Cerebellar cortex (tissue), 1 donor: ENCODE measurements around the gene ENPP6.
"Not testable (repeated sequence)": the region's sequence is repeated elsewhere in the genome, so short reads cannot be mapped to it uniquely, and the experiment has no call there.

Experiments used
- DNase-seq: peaks from one replicate; pipeline ENCODE4 v3.0.0-alpha.2; 2015; ENCODE audit warnings: low spot score

Gene ENPP6

GRCh38 chr4:184059099-184059498 lies 158.6 kb downstream of the ENPP6 start:
- DNase-seq, result no peak

GRCh38 chr4:184058026-184058425 lies 159.6 kb downstream of the ENPP6 start:
- no peak for DNase-seq

GRCh38 chr4:184056877-184057276 lies 160.8 kb downstream of the ENPP6 start:
- DNase-seq, result no peak

GRCh38 chr4:184053434-184053833 lies 164.2 kb downstream of the ENPP6 start:
- no peak for DNase-seq

GRCh38 chr4:184052616-184053015 lies 165.1 kb downstream of the ENPP6 start:
- no peak for DNase-seq

GRCh38 chr4:184051262-184051661 lies 166.4 kb downstream of the ENPP6 start:
- DNase-seq, result not testable (repeated sequence)

- no peak for DNase-seq
These were observed 171.5 kb downstream of the ENPP6 start for GRCh38 chr4:184046148-184046547.

GRCh38 chr4:184041156-184041555 lies 176.5 kb downstream of the ENPP6 start:
- DNase-seq, result no peak

GRCh38 chr4:184039963-184040383 lies 177.7 kb downstream of the ENPP6 start:
- no peak for DNase-seq
